Stimulated activated CD8-positive, alpha-beta memory T cell treated with anti-CD3 and anti-CD28 coated beads, Interleukin-2, amount 100 ng/mL, for 1 hour (primary cell): ENCODE data around the gene ATP2B3.

ENCODE experiments used
- DNase-seq, 2 donors: peaks; one replicate each; pipeline ENCODE4 v3.0.0-alpha.2; 2020; ENCODE audit warnings: low read depth in 2 of 2

Gene ATP2B3

GRCh38 chrX:153517423-153517822, at the start of gene ATP2B3:
TSS of gene ATP2B3 (plus strand) at chrX:153517642. CDS start at chrX:153536248, 18,606 bp downstream.
- DNase-seq = no peak

- no peak for DNase-seq
Observed at GRCh38 chrX:153468008-153468580, 49.3 kb upstream of the ATP2B3 start.

GRCh38 chrX:153469811-153470410, 47.5 kb upstream of the ATP2B3 start:
- DNase-seq = peak; percentile 8 to 12

GRCh38 chrX:153470411-153471363, 46.8 kb upstream of the ATP2B3 start, which contains the start of gene HAUS7:
TSS of gene HAUS7 (minus strand) at chrX:153470576. CDS start at chrX:153470557, 19 bp downstream.
- DNase-seq = peak; percentile 73 to 77

- no peak for DNase-seq
Observed at GRCh38 chrX:153471663-153472280, 45.7 kb upstream of the ATP2B3 start.

GRCh38 chrX:153473126-153473525, 44.3 kb upstream of the ATP2B3 start:
- DNase-seq = no peak

DNA sequence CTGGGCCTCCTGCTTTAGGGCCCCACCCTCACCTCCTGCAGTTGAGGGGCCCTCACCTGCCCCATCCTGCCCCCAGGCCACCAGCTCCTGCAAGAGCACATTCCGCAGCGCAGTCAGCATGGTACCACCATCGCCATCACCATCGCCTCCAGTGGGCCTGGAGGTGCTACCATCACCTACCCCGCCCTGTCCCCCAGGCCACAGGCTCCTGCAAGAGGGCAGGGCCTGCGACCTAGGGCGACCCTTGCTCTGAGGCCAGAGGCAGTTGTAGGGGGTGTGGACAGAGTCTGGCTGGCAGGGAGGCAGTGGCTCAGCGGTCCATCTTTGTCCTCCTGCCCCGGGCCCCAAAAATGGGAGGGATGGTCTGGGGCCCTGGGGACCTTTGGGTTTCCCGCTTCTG, 43.2 kb upstream of the ATP2B3 start:
- DNase-seq = no peak

- DNase-seq = peak in 1 of 2 donors; percentile 12
Observed at GRCh38 chrX:153474718-153475117, 42.7 kb upstream of the ATP2B3 start.

- no peak for DNase-seq
Observed at GRCh38 chrX:153475271-153475670, 42.2 kb upstream of the ATP2B3 start.

GRCh38 chrX:153475751-153476281, 41.6 kb upstream of the ATP2B3 start:
- no peak for DNase-seq

- DNase-seq = no peak
Observed at GRCh38 chrX:153476666-153477363, 40.6 kb upstream of the ATP2B3 start.

DNA sequence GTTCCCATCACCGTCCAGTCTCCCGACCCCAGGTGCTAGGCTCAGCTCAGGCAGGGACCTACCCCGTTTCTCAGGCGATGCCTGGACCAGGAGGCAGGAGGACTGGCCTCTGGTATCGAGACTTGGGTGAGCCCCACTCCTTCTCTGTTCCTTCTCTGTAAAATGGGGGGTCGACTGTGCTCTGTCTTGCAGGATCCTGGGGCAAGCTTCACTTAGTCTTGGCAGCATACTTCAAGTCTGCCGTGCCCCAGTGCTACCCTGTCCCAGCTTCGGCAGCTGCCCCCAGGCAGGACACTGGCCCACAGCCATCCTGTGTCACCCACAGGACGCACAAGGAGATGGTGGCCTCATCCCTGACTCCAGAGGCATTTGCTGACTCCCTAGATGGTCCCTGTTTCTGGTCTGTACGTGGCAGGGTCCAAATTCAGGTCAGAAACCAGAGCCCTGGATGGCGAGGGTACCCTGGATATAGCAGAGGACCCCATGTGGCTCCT, 40.0 kb upstream of the ATP2B3 start:
- DNase-seq = no peak

GRCh38 chrX:153477901-153478300, 39.5 kb upstream of the ATP2B3 start:
- DNase-seq = no peak

DNA sequence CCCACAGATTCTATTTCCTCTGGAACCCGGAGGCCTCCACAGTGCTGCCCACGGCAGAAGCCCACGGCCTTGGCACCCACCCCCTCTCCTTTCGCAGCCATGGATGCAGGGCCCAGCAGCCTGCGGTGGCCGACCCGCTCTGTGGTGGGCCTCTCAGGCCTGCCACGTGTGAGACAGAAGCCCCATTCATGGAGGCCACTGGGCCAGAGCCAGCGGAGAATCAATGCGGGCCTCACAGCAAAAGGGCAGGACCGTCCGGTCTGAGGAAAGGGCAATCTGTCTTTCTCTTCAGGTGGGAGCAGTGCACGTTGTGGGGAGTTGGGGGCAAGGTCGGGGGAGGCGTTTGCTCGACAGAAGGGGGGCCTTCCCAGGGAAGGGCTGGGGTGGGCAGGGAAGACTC, 38.7 kb upstream of the ATP2B3 start:
- no peak for DNase-seq

GRCh38 chrX:153481043-153481442, 36.4 kb upstream of the ATP2B3 start:
- DNase-seq = no peak

DNA sequence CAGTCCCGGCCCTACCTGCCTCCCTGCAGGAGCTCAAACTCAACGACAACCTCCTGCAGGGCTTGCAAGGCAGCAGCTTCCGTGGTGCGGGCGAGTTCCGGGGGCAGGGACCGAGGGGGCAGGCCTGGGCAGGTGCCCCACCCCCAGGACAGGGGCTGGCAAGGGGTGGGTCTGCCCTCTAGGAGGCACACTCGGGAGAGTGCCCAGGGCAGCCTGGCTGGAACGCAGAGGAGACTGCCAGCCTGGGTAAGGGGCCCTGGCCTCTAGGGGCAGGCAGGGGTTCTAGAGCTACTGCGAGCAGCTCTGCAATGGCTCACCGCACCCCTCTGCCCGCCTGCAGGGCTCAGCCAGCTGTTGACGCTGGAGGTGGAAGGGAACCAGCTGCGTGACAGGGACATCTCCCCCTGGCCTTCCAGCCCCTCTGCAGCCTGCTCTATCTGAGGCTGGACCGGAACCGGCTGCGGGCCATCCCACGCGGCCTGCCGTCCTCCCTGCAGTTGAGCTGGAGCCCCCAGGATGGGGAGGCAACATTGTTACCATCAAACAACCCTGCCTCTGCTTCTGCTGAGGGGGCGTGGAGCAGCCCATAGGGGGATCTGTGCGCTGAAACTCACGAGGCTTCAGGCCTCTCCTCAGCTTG, 34.9 kb upstream of the ATP2B3 start:
- no peak for DNase-seq

- no peak for DNase-seq
Observed at GRCh38 chrX:153485396-153486080, 31.9 kb upstream of the ATP2B3 start.

GRCh38 chrX:153486171-153486570, 31.3 kb upstream of the ATP2B3 start:
- DNase-seq = no peak

- no peak for DNase-seq
Observed at GRCh38 chrX:153487590-153488071, 29.8 kb upstream of the ATP2B3 start.
